Sigmoid colon (tissue), 7 donors: ENCODE results near the gene MTRF1. TPM values are rescaled to one million over a fixed set of nuclear protein-coding genes. Genes with fewer than 3 reads are reported as not detected.

ENCODE experiments used
- DNase-seq: peaks from one replicate; pipeline ENCODE4 v3.0.0-alpha.2; 2019
- H3K27ac ChIP-seq, 4 donors: fragments of 200-600 bp; sonication (generic); one replicate each; pipeline ENCODE4 v1.5.1; 2016 to 2019; ENCODE audit warnings: mild to moderate bottlenecking in 1 of 4
- H3K27me3 ChIP-seq, 3 donors: fragments of 200-600 bp; sonication (generic); one replicate each; pipeline ENCODE4 v1.5.1; 2019; ENCODE audit warnings: mild to moderate bottlenecking in 1 of 3
- H3K36me3 ChIP-seq, 4 donors: fragments of 200-600 bp; sonication (generic); one replicate each; pipeline ENCODE4 v1.5.1; 2016 to 2019
- H3K4me1 ChIP-seq, 4 donors: fragments of 200-600 bp; sonication (generic); one replicate each; pipeline ENCODE4 v1.5.1; 2017 to 2019
- H3K4me3 ChIP-seq, 4 donors: fragments of 200-600 bp; sonication (generic); one replicate each; pipeline ENCODE4 v1.5.1; 2017 to 2019; ENCODE audit warnings: mild to moderate bottlenecking in 2 of 4, moderate library complexity in 1 of 4
- H3K9me3 ChIP-seq, 4 donors: fragments of 200-600 bp in 3 of 4; sonication (generic) in 3 of 4; one replicate each; pipeline versions ENCODE4 v1.5.1 to v1.6.1; 2013 to 2019
- CTCF ChIP-seq, 4 experiments: fragments of 450-650 bp in 3 of 4; fragments of 200-600 bp in 1 of 4; IDR thresholded peaks; one replicate each; pipeline ENCODE4 v1.5.1; 2016 to 2019; ENCODE audit warnings: antibody characterized with exemption in 4 of 4, mild to moderate bottlenecking in 3 of 4, moderate library complexity in 2 of 4
- EP300 ChIP-seq, 4 donors: sonication (generic); formaldehyde crosslinking; IDR thresholded peaks; one replicate each; pipeline ENCODE4 v1.6.1; 2017; ENCODE audit warnings: antibody characterized with exemption in 4 of 4
- POLR2A ChIP-seq, 2 donors: fragments of 450-650 bp; IDR thresholded peaks; one replicate each; pipeline ENCODE4 v1.6.1; 2016; ENCODE audit warnings: antibody characterized with exemption in 2 of 2, mild to moderate bottlenecking in 2 of 2, moderate library complexity in 2 of 2
- POLR2AphosphoS5 ChIP-seq, 4 donors: sonication (generic); formaldehyde crosslinking; IDR thresholded peaks; one replicate each; pipeline ENCODE4 v1.6.1; 2017; ENCODE audit warnings: antibody characterized with exemption in 4 of 4
- WGBS, 2 donors: extraction: QIAGEN DNeasy Blood & Tissue Kit; methylation state at CpG; one replicate each; pipeline ENCODE4 v1.1.7; 2013; 5-methylcytosine and 5-hydroxymethylcytosine counted together
- intact Hi-C: fragments of 100-400 bp; cut with DNase I; formaldehyde crosslinking; loops from one replicate; pipeline ENCODE4 v1.15.1; 2023
- polyA plus RNA-seq, 3 donors: library from polyadenylated mRNA; stranded (reverse); fragments of 200-250 nt; gene quantifications; one replicate each; pipeline ENCODE4 v1.2.3, GENCODE V29; 2013
- total RNA-seq, 4 donors: library from RNA; depleted of rRNA; stranded (reverse); fragments of >200 nt; gene quantifications; one replicate each; pipeline ENCODE4 v1.1.0, GENCODE V29; 2016
- donor health status: healthy with polysubstance abuse.
- donor health status: Bipolar disorder and iron deficiency.
- donor health status: healthy.

Gene MTRF1
- total and polyA plus RNA-seq, 7 donors: 9.0 to 19.9 (median 12.5) TPM

DNA sequence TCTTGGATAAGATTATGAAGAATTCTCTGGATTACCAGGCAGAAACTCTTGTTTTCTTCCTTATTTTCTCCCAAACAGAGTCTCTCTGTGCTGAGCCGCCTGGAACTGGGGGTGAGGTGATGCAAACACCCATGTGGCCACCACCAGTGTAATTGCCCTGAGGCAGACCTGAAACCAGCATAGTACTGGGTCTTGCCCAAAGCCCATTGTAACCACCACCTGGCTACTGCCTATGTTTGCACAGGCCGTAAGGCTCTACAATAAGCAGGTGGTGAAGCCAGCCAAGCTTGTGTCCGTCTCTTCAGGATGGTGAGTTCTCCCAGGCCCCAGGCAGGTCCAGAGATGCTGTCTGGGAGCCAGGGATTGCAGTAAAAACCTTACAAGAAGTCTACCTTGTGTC lies 50.1 kb downstream of the MTRF1 start:
- WGBS, 2 donors: 80 to 94% methylated on average over 3 of the region's 3 CpGs
- TF ChIP-seq POLR2A (IDR thresholded peaks at IDR 0.05) (no peak), CTCF (IDR thresholded peaks at IDR 0.05) (no peak), EP300 (IDR thresholded peaks at IDR 0.05) (no peak), POLR2AphosphoS5 (IDR thresholded peaks at IDR 0.05) (no peak)
- H3K4me3 ChIP-seq: no peak overlapping the region
- no peaks in the 10 kb centered on the region for H3K36me3 ChIP-seq
- intact Hi-C loops: no loop called here
- H3K4me1 ChIP-seq: peaks cover 0 to 11% (median 2%) of the 10 kb centered on the region in 4 donors
- peaks cover 0 to 3% (median 0%) of the 10 kb centered on the region in 4 donors for H3K9me3 ChIP-seq
- H3K27me3 ChIP-seq: no peaks in the 10 kb centered on the region
- peak overlapping the region in 2 of 4 donors; percentile 10 to 45 for H3K27ac ChIP-seq
- DNase-seq: no peak

DNA sequence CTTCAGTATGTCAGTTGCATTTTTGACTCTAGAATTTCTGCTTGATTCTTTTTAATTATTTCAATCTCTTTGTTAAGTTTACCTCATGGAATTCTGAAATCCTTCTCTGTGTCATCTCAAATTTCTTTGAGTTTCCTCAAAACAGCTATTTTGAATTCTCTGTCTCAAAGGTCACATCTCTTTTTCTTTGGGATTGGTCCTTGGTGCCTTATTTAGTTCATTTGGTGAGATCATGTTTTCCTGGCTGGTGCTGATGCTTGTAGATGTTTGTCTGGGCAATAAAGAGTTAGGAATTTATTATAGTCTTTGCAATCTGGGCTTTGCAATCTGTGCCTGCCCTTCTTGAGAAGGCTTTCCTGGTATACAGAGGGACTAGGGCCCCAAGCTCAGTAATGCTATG lies 50.5 kb downstream of the MTRF1 start:
- peaks cover 0 to 11% (median 2%) of the 10 kb centered on the region in 4 donors for H3K4me1 ChIP-seq
- peaks cover 0 to 3% (median 0%) of the 10 kb centered on the region in 4 donors for H3K9me3 ChIP-seq
- intact Hi-C loops: no loop called here
- no peak for DNase-seq
- no peak overlapping the region for H3K4me3 ChIP-seq
- peak overlapping the region in 1 of 4 donors; percentile 10 for H3K27ac ChIP-seq
- no peaks in the 10 kb centered on the region for H3K27me3 ChIP-seq
- TF ChIP-seq EP300 (IDR thresholded peaks at IDR 0.05) (no peak), CTCF (IDR thresholded peaks at IDR 0.05) (no peak), POLR2A (IDR thresholded peaks at IDR 0.05) (no peak), POLR2AphosphoS5 (IDR thresholded peaks at IDR 0.05) (no peak)
- no peaks in the 10 kb centered on the region for H3K36me3 ChIP-seq

DNA sequence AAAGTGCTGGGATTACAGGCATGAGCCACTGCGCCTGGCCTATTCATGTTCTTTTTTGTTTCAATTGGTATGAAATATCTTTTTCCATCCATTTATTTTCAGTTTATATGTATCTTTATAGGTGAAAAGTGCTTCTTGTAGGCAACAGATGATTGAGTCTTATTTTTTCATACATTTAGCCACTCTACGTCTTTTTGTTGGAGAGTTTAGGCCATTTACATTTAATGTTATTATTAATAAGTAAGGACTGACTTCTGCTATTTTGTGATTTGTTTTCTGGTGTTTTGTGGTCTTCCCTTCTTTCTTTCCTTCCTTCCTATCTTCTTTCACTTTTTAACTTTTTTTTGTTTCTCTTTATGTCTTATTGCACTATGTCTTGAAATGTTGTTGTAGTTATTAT lies 52.3 kb downstream of the MTRF1 start:
- H3K9me3 ChIP-seq: peaks cover 0 to 3% (median 0%) of the 10 kb centered on the region in 4 donors
- WGBS, 2 donors: 98 to 100% methylated on average over 2 of the region's 2 CpGs
- H3K27me3 ChIP-seq: no peaks in the 10 kb centered on the region
- no peak overlapping the region for H3K4me3 ChIP-seq
- H3K4me1 ChIP-seq: peaks cover 0 to 5% (median 0%) of the 10 kb centered on the region in 4 donors
- DNase-seq: no peak
- TF ChIP-seq EP300 (IDR thresholded peaks at IDR 0.05) (no peak), POLR2A (IDR thresholded peaks at IDR 0.05) (no peak), CTCF (IDR thresholded peaks at IDR 0.05) (no peak), POLR2AphosphoS5 (IDR thresholded peaks at IDR 0.05) (no peak)
- intact Hi-C loops: no loop called here
- no peak overlapping the region for H3K27ac ChIP-seq
- no peaks in the 10 kb centered on the region for H3K36me3 ChIP-seq

DNA sequence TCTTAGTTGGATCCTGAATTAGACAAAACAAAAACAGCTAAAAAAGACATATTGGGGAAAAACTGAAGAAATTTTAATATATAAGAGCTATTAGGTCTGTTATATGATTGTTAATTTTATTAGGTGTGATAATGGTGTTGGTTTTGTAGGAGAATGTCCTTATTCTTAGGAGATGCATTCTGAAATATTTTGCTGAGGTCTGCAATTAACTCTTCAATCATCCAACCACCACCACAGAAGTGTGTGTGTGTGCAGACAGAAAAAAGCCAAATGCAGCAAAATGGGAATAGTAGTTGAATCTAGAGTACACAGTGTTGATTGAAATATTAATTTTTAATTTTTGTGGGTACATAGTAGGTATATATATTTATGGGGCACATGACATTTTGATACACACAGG lies 56.9 kb downstream of the MTRF1 start:
- Histone ChIP-seq H3K36me3 (no peaks in the 10 kb centered on the region), H3K9me3 (peaks cover 0 to 3% (median 0%) of the 10 kb centered on the region in 4 donors), H3K27me3 (no peaks in the 10 kb centered on the region), H3K27ac (no peak overlapping the region), H3K4me3 (no peak overlapping the region), H3K4me1 (peaks cover 0 to 6% (median 0%) of the 10 kb centered on the region in 4 donors)
- no peak for TF ChIP-seq EP300 (IDR thresholded peaks at IDR 0.05)
- no peak for TF ChIP-seq CTCF (IDR thresholded peaks at IDR 0.05)
- TF ChIP-seq POLR2AphosphoS5 (IDR thresholded peaks at IDR 0.05): no peak
- TF ChIP-seq POLR2A (IDR thresholded peaks at IDR 0.05): no peak
- intact Hi-C loops: no loop called here
- no peak for DNase-seq

GRCh38 chr13:41203810-41204209 lies 59.6 kb downstream of the MTRF1 start:
- DNase-seq: no peak
- Histone ChIP-seq H3K36me3 (no peaks in the 10 kb centered on the region), H3K9me3 (no peaks in the 10 kb centered on the region), H3K27ac (peak overlapping the region in 1 of 4 donors; percentile 44), H3K4me1 (peaks cover 0 to 6% (median 0%) of the 10 kb centered on the region in 4 donors), H3K4me3 (no peak overlapping the region), H3K27me3 (no peaks in the 10 kb centered on the region)
- TF ChIP-seq POLR2AphosphoS5 (IDR thresholded peaks at IDR 0.05) (no peak), EP300 (IDR thresholded peaks at IDR 0.05) (no peak), POLR2A (IDR thresholded peaks at IDR 0.05) (no peak), CTCF (IDR thresholded peaks at IDR 0.05) (no peak)
- WGBS, 2 donors: 93 to 97% methylated on average over 6 of the region's 6 CpGs
- intact Hi-C loops: no loop called here
